Keratinocyte (primary cell): ENCODE results near the gene PLAU.

Source experiments
- EZH2 ChIP-seq: IDR thresholded peaks from one replicate; pipeline ENCODE4 v1.6.1; 2012; ENCODE audit warnings: inconsistent platforms, mild to moderate bottlenecking, low read length, moderate library complexity
- TF ChIP-seq, protein P1 (sequence below), 3 experiments: IDR thresholded peaks in 1 of 3; conservative IDR thresholded peaks in 1 of 3; optimal IDR thresholded peaks in 1 of 3; 2 replicates in 2 of 3; 3 replicates in 1 of 3; pipeline versions ENCODE3 to v1.5.1; 2011; ENCODE audit warnings: low read length in 3 of 3, mild to moderate bottlenecking in 3 of 3, moderate library complexity in 2 of 3, control low read depth in 1 of 3, inconsistent platforms in 1 of 3; ENCODE audit not compliant: insufficient read depth in 2 of 3; ENCODE audit errors: extremely low read depth in 1 of 3

GRCh38 chr10:73925539-73925938 is 14.6 kb downstream of the PLAU start:
- TF ChIP-seq, protein P1, sequence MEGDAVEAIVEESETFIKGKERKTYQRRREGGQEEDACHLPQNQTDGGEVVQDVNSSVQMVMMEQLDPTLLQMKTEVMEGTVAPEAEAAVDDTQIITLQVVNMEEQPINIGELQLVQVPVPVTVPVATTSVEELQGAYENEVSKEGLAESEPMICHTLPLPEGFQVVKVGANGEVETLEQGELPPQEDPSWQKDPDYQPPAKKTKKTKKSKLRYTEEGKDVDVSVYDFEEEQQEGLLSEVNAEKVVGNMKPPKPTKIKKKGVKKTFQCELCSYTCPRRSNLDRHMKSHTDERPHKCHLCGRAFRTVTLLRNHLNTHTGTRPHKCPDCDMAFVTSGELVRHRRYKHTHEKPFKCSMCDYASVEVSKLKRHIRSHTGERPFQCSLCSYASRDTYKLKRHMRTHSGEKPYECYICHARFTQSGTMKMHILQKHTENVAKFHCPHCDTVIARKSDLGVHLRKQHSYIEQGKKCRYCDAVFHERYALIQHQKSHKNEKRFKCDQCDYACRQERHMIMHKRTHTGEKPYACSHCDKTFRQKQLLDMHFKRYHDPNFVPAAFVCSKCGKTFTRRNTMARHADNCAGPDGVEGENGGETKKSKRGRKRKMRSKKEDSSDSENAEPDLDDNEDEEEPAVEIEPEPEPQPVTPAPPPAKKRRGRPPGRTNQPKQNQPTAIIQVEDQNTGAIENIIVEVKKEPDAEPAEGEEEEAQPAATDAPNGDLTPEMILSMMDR (optimal IDR thresholded peaks at IDR 0.05 in 1 of 3, IDR thresholded peaks at IDR 0.05 in 1 of 3, conservative IDR thresholded peaks at IDR 0.05 in 1 of 3; ENCODE audit: extremely low read depth in 1 of 3, insufficient read depth in 2 of 3, low read length in 3 of 3): no peak
- no peak for TF ChIP-seq EZH2
